NB4 (cell line): ENCODE results near the gene RPS21.
A peak's percentile ranks its signal among the peaks of the same experiment; 100 is the strongest.

ENCODE experiments used
- DNase-seq: peaks from one replicate; pipeline ENCODE4 v3.0.0; 2010; ENCODE audit warnings: low read depth
- H3K4me3 ChIP-seq: one replicate; pipeline ENCODE4 v1.5.1; 2011; ENCODE audit warnings: mild to moderate bottlenecking, low read depth, low read length, moderate library complexity
- MYC ChIP-seq: IDR thresholded peaks from 2 replicates; pipeline ENCODE4 v1.6.1; 2011; ENCODE audit warnings: low read depth, low read length
- POLR2A ChIP-seq: IDR thresholded peaks from 2 replicates; pipeline ENCODE4 v1.6.1; 2011; ENCODE audit warnings: mild to moderate bottlenecking; ENCODE audit not compliant: insufficient read length; ENCODE audit errors: extremely low read depth
- TF ChIP-seq, protein P1 (sequence below): IDR thresholded peaks from one replicate; pipeline ENCODE4 v1.5.1; 2012; ENCODE audit warnings: low read depth, low read length
- TF ChIP-seq, protein P2 (sequence below): IDR thresholded peaks from 2 replicates; pipeline ENCODE4 v1.6.1; 2011; ENCODE audit warnings: low read depth, low read length

Gene RPS21

DNA sequence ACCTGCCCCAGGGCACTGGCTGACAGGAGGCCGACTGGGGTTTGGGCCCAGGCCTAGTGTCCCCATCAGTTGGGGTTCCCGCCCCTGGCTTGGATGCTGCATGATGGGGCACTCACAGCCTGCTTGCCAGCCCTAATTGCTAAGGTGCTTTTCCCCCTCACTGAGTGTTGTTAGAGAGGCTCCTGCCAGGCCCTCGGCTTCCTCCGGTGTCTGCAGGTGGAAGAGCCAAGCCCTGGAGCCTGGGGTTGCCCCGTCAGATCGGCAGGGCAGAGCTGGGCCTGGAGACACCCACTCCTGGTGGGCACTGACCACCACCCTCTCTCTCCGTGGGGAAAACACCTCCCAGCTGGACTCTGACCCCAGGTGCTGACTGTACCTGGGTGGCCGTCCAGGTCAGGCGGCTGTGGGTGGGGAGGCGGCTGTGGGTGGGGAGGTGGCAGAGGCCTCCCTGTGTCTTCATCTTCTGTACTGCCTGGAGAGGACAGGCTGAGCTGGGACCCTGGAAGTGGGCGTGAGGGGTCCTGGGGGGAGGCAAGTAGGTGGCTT is 26.2 kb downstream of the RPS21 start:
- H3K4me3 ChIP-seq = no peak overlapping the region
- TF ChIP-seq, protein P1, sequence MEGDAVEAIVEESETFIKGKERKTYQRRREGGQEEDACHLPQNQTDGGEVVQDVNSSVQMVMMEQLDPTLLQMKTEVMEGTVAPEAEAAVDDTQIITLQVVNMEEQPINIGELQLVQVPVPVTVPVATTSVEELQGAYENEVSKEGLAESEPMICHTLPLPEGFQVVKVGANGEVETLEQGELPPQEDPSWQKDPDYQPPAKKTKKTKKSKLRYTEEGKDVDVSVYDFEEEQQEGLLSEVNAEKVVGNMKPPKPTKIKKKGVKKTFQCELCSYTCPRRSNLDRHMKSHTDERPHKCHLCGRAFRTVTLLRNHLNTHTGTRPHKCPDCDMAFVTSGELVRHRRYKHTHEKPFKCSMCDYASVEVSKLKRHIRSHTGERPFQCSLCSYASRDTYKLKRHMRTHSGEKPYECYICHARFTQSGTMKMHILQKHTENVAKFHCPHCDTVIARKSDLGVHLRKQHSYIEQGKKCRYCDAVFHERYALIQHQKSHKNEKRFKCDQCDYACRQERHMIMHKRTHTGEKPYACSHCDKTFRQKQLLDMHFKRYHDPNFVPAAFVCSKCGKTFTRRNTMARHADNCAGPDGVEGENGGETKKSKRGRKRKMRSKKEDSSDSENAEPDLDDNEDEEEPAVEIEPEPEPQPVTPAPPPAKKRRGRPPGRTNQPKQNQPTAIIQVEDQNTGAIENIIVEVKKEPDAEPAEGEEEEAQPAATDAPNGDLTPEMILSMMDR = no peak
- TF ChIP-seq POLR2A (no peak), MYC (no peak)
- TF ChIP-seq, protein P2, sequence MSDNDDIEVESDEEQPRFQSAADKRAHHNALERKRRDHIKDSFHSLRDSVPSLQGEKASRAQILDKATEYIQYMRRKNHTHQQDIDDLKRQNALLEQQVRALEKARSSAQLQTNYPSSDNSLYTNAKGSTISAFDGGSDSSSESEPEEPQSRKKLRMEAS = no peak

DNA sequence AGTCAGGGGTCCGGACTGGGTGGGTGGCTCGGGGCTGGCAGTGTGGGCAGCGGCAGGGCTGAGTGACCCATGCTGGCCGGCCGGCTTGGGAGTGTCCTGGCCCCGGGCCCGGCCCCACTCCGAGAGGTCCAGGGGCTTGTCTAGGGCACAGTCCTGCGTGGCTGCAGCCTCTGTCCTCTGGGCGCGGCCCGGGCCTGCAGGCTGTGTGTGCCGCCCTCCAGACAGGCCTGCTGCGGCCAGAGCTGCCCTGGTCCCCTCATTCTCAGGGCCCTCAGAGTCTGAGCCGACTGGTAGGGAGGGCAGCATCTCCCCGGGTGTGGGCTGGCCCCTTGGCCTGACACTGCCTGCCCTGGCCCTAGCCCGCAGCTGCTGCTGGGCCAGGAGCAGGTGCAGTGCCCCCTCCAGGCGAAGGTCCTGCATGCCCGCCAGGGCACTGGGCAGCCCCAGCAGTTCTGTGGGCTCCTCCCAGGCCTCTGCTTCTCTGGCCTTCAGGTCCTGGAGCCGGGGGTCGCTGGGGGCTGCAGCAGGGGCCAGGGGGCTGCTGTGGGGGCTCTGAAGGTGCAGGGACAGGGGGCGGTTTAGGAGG is 27.1 kb downstream of the RPS21 start:
- no peak for DNase-seq
- no peak overlapping the region for H3K4me3 ChIP-seq
- TF ChIP-seq, protein P1 = peak; percentile 27
- no peak for TF ChIP-seq POLR2A

More for the DNA sequence above, 26.2 kb downstream of the RPS21 start:
- DNase-seq = no peak

DNA sequence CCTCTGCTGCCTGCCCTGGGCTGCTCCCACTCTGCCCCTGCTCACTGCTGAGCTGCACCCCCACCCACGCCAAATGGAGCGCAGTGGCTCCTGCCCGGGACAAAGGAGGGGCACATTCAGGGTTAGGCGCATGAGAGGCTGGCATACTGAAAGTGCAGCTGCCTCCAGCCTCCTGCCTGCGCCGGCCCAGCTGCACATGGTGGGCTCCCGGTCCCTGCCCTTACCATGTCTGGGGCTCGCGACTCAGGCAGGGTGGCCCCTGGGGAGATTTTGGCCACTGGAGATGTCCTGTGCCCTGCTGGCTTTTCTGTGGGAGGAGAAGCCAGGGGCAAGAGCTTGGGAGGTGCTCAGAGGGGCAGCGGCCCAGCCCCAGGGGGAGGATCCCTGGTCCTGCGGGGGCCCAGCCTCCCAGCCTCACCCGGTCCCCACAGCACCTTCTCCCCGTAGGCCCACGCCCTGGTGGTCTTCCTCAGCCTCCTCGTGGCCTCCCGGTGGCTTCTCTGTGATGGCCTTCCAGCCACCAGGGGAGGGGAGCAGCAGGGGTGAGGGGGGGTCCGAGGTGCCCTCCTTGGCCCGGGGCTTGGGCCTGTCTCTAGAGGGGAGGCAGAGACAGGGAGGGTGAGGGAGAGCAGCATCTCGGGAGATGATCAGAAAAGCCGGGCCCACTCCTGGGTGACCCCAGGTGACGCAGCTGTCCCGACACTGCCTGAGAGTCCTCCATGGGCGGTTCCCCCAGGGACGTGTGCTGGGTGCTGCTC is 28.6 kb downstream of the RPS21 start:
- DNase-seq = no peak
- TF ChIP-seq MYC = no peak
- TF ChIP-seq, protein P2 = no peak
- TF ChIP-seq POLR2A = no peak
- TF ChIP-seq, protein P1 = no peak
- H3K4me3 ChIP-seq = no peak overlapping the region

DNA sequence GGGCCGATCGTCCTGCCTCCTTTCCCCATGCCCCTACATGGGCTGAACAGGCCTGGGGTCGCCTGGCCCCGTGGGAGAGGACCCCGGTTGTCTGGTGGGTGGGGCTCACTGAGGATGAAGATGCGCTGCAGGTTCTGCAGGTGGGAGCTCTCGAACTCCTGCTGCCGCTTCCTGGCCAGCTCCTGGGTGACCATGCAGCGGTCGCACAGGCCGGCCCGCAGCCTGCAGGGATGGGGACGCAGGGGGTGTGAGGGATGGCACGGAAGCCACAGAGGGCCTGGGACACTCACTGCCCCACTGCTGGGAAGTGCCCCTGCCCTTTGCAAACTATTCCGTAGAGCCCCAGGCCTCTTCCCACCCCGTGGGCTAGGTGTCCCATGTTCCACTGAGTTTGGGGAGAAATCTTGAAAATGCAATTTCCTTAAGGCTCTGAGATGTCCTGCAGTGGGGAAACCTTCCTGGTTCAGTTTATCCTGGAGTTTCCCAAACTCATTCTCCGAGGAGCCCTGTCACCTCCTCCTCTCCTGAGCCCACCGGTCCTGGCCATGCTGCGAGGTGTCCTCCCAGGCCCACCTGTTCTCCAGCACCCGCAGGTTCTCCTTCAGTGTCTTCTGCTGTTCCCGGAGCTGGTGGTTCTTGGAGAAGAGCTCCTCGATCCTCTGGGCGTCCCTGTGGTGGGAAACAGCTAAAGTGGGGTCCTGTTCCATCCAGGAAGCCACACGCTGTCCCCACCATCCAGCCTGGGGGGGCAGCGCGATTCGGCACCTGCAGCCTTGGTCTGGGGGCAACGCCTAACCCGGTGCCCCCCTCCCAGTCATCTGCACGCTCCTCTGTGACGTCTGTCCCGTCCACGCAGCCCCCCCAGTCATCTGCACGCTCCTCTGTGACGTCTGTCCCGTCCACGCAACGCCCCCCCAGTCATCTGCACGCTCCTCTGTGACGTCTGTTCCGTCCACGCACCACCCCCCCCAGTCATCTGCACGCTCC is 30.0 kb downstream of the RPS21 start:
- TF ChIP-seq, protein P2 = no peak
- TF ChIP-seq POLR2A (no peak), MYC (no peak)
- TF ChIP-seq, protein P1 = no peak
- no peak for DNase-seq
- H3K4me3 ChIP-seq = no peak overlapping the region

DNA sequence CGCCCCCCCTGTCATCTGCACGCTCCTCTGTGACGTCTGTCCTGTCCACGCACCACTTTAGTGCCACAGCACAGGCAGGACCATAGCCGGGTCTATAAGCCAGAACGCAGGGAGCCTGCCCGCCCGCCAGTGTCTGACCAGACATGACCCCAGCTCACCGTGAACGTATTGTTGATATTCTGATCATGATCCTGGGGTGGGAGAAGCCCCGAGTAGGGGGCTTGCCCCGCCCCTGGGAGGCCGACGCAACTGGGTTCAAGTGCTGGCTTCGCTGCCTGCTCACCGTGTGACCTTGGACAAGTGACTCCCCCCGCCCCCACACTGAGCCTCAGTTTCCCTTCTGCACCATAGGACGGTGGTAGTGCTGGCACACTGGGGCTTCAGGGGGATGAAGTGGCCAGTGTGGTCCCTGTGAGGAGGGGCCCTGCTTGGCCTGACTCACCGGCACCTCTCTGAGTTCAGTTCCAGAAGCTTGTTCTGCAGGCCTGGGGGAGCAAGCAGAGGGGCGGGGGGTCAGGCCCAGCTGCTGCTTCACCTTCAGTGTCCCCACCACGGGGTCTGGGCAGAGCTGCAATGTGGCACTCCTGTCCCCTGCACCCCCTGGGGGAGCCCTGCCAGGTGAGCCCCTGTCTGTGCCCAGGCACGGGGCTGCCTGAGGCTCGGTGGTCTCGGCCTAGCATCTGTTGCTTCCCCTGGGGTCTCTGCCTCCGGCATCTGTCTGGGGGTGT is 31.2 kb downstream of the RPS21 start:
- DNase-seq = no peak
- TF ChIP-seq, protein P2 = no peak
- no peak for TF ChIP-seq MYC
- TF ChIP-seq POLR2A = no peak
- TF ChIP-seq, protein P1 = no peak
- H3K4me3 ChIP-seq = no peak overlapping the region
